ENCODE data around the gene FEM1B.

Gene FEM1B

GRCh38 chr15:68310804-68311463, 33.4 kb downstream of the FEM1B start:
- no peak for DNase-seq

GRCh38 chr15:68311464-68311835, 33.9 kb downstream of the FEM1B start:
- DNase-seq = no peak

GRCh38 chr15:68311859-68312557, 34.5 kb downstream of the FEM1B start:
- DNase-seq = no peak

GRCh38 chr15:68312701-68313204, 35.2 kb downstream of the FEM1B start:
- DNase-seq = no peak

- no peak for DNase-seq
These were observed 36.2 kb downstream of the FEM1B start for GRCh38 chr15:68313501-68314410.

GRCh38 chr15:68314563-68314962, 37.0 kb downstream of the FEM1B start:
- DNase-seq = no peak

GRCh38 chr15:68315035-68315434, 37.5 kb downstream of the FEM1B start:
- no peak for DNase-seq

- DNase-seq = no peak
These were observed 38.0 kb downstream of the FEM1B start for GRCh38 chr15:68315495-68316031.

- DNase-seq = no peak
These were observed 38.7 kb downstream of the FEM1B start for GRCh38 chr15:68316061-68316804.

- no peak for DNase-seq
These were observed 39.9 kb downstream of the FEM1B start for GRCh38 chr15:68317281-68318007.

GRCh38 chr15:68318008-68318835, 40.7 kb downstream of the FEM1B start:
- DNase-seq = no peak

GRCh38 chr15:68318931-68319909, 41.7 kb downstream of the FEM1B start:
- DNase-seq = no peak

GRCh38 chr15:68319997-68320396, 42.5 kb downstream of the FEM1B start:
- DNase-seq = no peak

GRCh38 chr15:68321229-68321628, 43.7 kb downstream of the FEM1B start:
- DNase-seq = no peak

GRCh38 chr15:68322796-68323195, 45.3 kb downstream of the FEM1B start:
- no peak for DNase-seq

GRCh38 chr15:68325726-68326125, 48.2 kb downstream of the FEM1B start:
- no peak for DNase-seq

- DNase-seq = no peak
These were observed 49.3 kb downstream of the FEM1B start for GRCh38 chr15:68326711-68327354.

- no peak for DNase-seq
These were observed 50.9 kb downstream of the FEM1B start for GRCh38 chr15:68328443-68328842.

GRCh38 chr15:68328964-68329363, 51.4 kb downstream of the FEM1B start:
- no peak for DNase-seq

All from GF-D8 (cell line).